Natural killer cell (primary cell): Measurements from ENCODE around the gene GBP1. TPM values are rescaled to one million over a fixed set of nuclear protein-coding genes. Genes with fewer than 3 reads are reported as not detected.

Experiments
- ATAC-seq, 3 donors: fragments of 150-1000 bp in 2 of 3; fragments of 200-7000 bp in 1 of 3; cut with Tn5 transposase; 1 replicate in 1 of 3; 2 replicates in 2 of 3; pipeline ENCODE4 v1.10.0; 2021; ENCODE audit warnings: mild to moderate bottlenecking in 2 of 3, moderate library complexity in 2 of 3
- DNase-seq, 2 donors: peaks; one replicate each; pipeline versions ENCODE4 v3.0.0 to v3.0.0-alpha.2; 2013 to 2021; ENCODE audit warnings: mixed read lengths in 1 of 2
- H3K27ac ChIP-seq: one replicate; pipeline ENCODE4 v1.5.1; 2013; ENCODE audit warnings: mild to moderate bottlenecking, low read length
- H3K27me3 ChIP-seq: one replicate; pipeline ENCODE4 v1.6.1; 2013; ENCODE audit warnings: low read length; ENCODE audit not compliant: control insufficient read depth, insufficient read depth
- H3K36me3 ChIP-seq: one replicate; pipeline ENCODE4 v1.6.1; 2013; ENCODE audit warnings: low read length; ENCODE audit not compliant: control insufficient read depth, insufficient read depth
- H3K4me1 ChIP-seq: one replicate; pipeline ENCODE4 v1.6.1; 2013; ENCODE audit warnings: low read length; ENCODE audit not compliant: control insufficient read depth, insufficient read depth
- H3K4me3 ChIP-seq: one replicate; pipeline ENCODE4 v1.5.1; 2013; ENCODE audit warnings: low read length
- H3K9me3 ChIP-seq: one replicate; pipeline ENCODE4 v1.6.1; 2013; ENCODE audit warnings: low read length; ENCODE audit not compliant: control insufficient read depth, insufficient read depth
- H3K27ac Mint-ChIP-seq, 2 donors: one replicate each; pipeline ENCODE4 v1.8.0; 2022; ENCODE audit warnings: mild to moderate bottlenecking in 2 of 2, mixed read lengths in 2 of 2, moderate library complexity in 1 of 2
- H3K27me3 Mint-ChIP-seq, 2 donors: one replicate each; pipeline ENCODE4 v1.8.0; 2022; ENCODE audit warnings: low read depth in 2 of 2, mixed read lengths in 2 of 2
- H3K36me3 Mint-ChIP-seq: one replicate; pipeline ENCODE4 v1.8.0; 2022; ENCODE audit warnings: mixed read lengths
- H3K4me1 Mint-ChIP-seq, 2 donors: one replicate each; pipeline ENCODE4 v1.8.0; 2022; ENCODE audit warnings: mixed read lengths in 2 of 2
- H3K4me3 Mint-ChIP-seq: one replicate; pipeline ENCODE4 v1.8.0; 2022; ENCODE audit warnings: mild to moderate bottlenecking, moderate library complexity, mixed read lengths
- H3K9me3 Mint-ChIP-seq, 2 donors: one replicate each; pipeline ENCODE4 v1.8.0; 2022; ENCODE audit warnings: mixed read lengths in 2 of 2
- CTCF ChIP-seq: fragments of 200-600 bp; IDR thresholded peaks from one replicate; pipeline ENCODE4 v1.8.0; 2022; ENCODE audit warnings: antibody characterized with exemption
- WGBS: methylation state at CpG from one replicate; pipeline ENCODE4 v1.1.7; 2013; ENCODE audit warnings: missing lambda C conversion rate; ENCODE audit not compliant: insufficient coverage; 5-methylcytosine and 5-hydroxymethylcytosine counted together
- intact Hi-C: fragments of 100-400 bp; cut with micrococcal nuclease; formaldehyde crosslinking; loops from one replicate; pipeline ENCODE4 v1.14.2; 2022
- total RNA-seq, 4 donors: library from RNA; stranded (reverse); fragments of 120-200 nt in 1 of 4; gene quantifications; one replicate each; pipeline versions ENCODE4 v1.2.3 to v1.2.4, GENCODE V29; 2013 to 2022

The GBP1 gene
- total RNA-seq, 3 donors from 2014 or later (not counting 1 experiment from before 2014, with no cell fraction given) = 32.0 to 41.2 (median 34.8) TPM

GRCh38 chr1:89064632-89065031 is 376 bp downstream of the GBP1 start:
- peak; percentile 59 to 68 (median 65) for ATAC-seq
- DNase-seq = peak in 1 of 2 donors; percentile 31
- Histone ChIP-seq H3K9me3 (no peaks in the 10 kb centered on the region), H3K4me3 (peak overlapping the region; percentile 89), H3K4me1 (peaks cover 11% of the 10 kb centered on the region), H3K27ac (peak overlapping the region; percentile 94), H3K27me3 (no peaks in the 10 kb centered on the region), H3K36me3 (peaks cover 17% of the 10 kb centered on the region)
- Mint-ChIP-seq H3K4me3 (peak overlapping the region; percentile 98), H3K36me3 (peaks cover 23% of the 10 kb centered on the region), H3K27ac (peak overlapping the region; percentile 87 to 95), H3K4me1 (peaks cover 54 to 57% of the 10 kb centered on the region in 2 donors), H3K9me3 (no peaks in the 10 kb centered on the region), H3K27me3 (no peaks in the 10 kb centered on the region)
- WGBS = 7% methylated on average over 3 of the region's 4 CpGs
- TF ChIP-seq CTCF = no peak
- intact Hi-C loops = loop anchor here (1.0 to 5.0 kb wide), 3 partner anchors 42 to 213 kb away; partner anchors contain the start of genes GBP2 and GBP3

GRCh38 chr1:89063094-89063493 is 1.9 kb downstream of the GBP1 start:
- TF ChIP-seq CTCF = no peak
- H3K36me3 Mint-ChIP-seq = peaks cover 29% of the 10 kb centered on the region
- no peak overlapping the region for H3K4me3 ChIP-seq
- H3K9me3 ChIP-seq = no peaks in the 10 kb centered on the region
- H3K4me1 Mint-ChIP-seq = peaks cover 50 to 57% of the 10 kb centered on the region in 2 donors
- no peaks in the 10 kb centered on the region for H3K27me3 ChIP-seq
- peak overlapping the region; percentile 33 to 95 for H3K27ac Mint-ChIP-seq
- peak overlapping the region; percentile 98 for H3K4me3 Mint-ChIP-seq
- no peaks in the 10 kb centered on the region for H3K9me3 Mint-ChIP-seq
- H3K27me3 Mint-ChIP-seq = no peaks in the 10 kb centered on the region
- peaks cover 28% of the 10 kb centered on the region for H3K36me3 ChIP-seq
- 100% methylated on average over 2 of the region's 3 CpGs for WGBS
- no peak overlapping the region for H3K27ac ChIP-seq
- no peak for DNase-seq
- peaks cover 11% of the 10 kb centered on the region for H3K4me1 ChIP-seq
- intact Hi-C loops = no loop called here
- no peak for ATAC-seq

GRCh38 chr1:89060091-89060490 is 4.9 kb downstream of the GBP1 start:
- TF ChIP-seq CTCF = no peak
- Histone ChIP-seq H3K9me3 (no peaks in the 10 kb centered on the region), H3K4me3 (no peak overlapping the region), H3K27ac (no peak overlapping the region), H3K36me3 (peaks cover 58% of the 10 kb centered on the region), H3K4me1 (peaks cover 7% of the 10 kb centered on the region), H3K27me3 (no peaks in the 10 kb centered on the region)
- intact Hi-C loops = no loop called here
- peak overlapping the region; percentile 56 to 62 for H3K27ac Mint-ChIP-seq
- H3K36me3 Mint-ChIP-seq = peaks cover 43% of the 10 kb centered on the region
- 96% methylated on average over 4 of the region's 5 CpGs for WGBS
- H3K4me3 Mint-ChIP-seq = peak overlapping the region; percentile 74
- no peak for DNase-seq
- no peaks in the 10 kb centered on the region for H3K9me3 Mint-ChIP-seq
- peaks cover 47 to 51% of the 10 kb centered on the region in 2 donors for H3K4me1 Mint-ChIP-seq
- no peak for ATAC-seq
- no peaks in the 10 kb centered on the region for H3K27me3 Mint-ChIP-seq

GRCh38 chr1:89051955-89052312 is 13.1 kb downstream of the GBP1 start:
- Mint-ChIP-seq H3K27me3 (no peaks in the 10 kb centered on the region), H3K4me1 (peaks cover 0 to 7% of the 10 kb centered on the region in 2 donors), H3K9me3 (no peaks in the 10 kb centered on the region), H3K4me3 (no peak overlapping the region), H3K36me3 (peaks cover 33% of the 10 kb centered on the region), H3K27ac (no peak overlapping the region)
- H3K36me3 ChIP-seq = peaks cover 65% of the 10 kb centered on the region
- no peaks in the 10 kb centered on the region for H3K4me1 ChIP-seq
- DNase-seq (no peak), ATAC-seq (no peak)
- WGBS = no CpG with 5 or more reads among the region's 1 CpG
- no peaks in the 10 kb centered on the region for H3K9me3 ChIP-seq
- no peak for TF ChIP-seq CTCF
- no peak overlapping the region for H3K4me3 ChIP-seq
- no peaks in the 10 kb centered on the region for H3K27me3 ChIP-seq
- intact Hi-C loops = no loop called here
- H3K27ac ChIP-seq = no peak overlapping the region
